ENCODE measurements around the gene DLG1.

DNA sequence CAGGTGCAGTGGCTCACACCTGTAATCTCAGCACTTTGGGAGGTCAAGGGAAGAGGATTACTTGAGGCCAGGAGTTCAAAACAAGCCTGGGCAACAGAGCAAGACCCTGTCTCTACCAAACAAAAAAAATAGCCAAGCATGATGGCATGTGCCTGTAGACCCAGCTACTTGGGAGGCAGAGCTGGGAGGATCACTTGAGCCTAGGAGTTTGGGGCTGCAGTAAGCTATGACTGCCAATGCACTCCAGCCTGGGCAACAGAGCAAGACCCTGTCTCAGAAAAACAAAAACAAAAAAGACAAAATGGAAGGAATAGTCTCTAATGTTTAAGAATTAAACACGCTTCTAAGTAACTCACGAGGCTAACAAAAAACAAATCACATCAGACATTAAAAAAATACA is 106.5 kb downstream of the DLG1 start:
- TF ChIP-seq POLR2A (IDR thresholded peaks at IDR 0.05) (no peak), CTCF (IDR thresholded peaks at IDR 0.05) (no peak)
